ENCODE results near the gene EIF4E1B.

The EIF4E1B gene

DNA sequence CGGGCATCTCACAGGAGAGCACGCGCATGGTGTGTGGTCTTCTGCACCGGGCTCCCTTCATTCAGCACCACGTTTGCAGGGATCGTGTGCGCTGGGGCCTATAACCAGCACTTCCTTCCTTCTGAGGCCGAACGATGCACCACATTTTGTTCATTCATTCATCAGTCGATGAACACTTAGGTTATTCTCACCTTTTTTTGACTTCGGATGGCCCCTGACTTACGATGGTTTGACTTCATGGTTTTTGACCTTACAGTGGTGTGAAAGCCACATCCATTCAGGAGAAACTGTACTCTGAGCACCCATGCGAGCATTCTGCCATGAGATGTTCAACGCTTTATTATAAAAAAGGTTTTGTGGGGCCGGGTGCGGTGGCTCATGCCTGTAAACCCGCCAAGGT is 44.3 kb downstream of the EIF4E1B start:
- TF ChIP-seq TAF1 (IDR thresholded peaks at IDR 0.05; ENCODE audit: borderline replicate concordance, low read depth, low read length) = no peak
- TF ChIP-seq POLR2A (IDR thresholded peaks at IDR 0.05; ENCODE audit: low read depth, low read length) = no peak
- TF ChIP-seq POLR2AphosphoS5 (IDR thresholded peaks at IDR 0.05; ENCODE audit: low read depth, low read length) = no peak
- no peak for FAIRE-seq

DNA sequence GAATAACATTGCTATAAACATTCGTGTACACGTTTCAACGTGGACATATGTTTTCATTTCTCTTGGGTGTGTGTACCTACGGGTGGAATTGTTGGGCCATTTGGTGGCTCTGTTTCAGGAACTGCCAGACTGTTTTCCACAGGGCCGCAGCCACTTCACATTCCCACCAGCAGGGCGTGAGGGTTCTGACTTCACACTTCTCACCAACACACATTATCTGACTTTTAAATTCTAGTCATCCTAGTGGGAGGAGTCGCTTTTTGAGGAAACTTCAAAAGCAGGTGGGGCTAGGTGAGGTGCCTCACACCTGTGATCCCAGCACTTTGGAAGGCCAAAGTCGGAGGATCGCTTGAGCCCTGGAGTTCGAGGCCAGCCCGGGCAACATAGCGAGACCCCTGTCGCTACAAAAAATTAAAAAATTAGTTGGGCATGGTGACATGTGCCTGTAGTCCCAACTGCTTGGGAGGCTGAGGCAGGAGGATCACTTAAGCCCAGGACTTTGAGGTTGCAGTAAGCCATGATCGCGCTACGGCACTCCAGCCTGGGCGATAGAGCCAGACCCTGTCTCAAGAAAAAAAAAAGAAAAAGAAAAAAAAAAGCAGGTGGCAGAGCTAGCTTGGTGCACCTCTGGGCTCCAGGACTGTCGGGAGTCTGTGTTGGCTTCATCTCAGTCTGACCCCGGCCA is 45.3 kb downstream of the EIF4E1B start:
- DNase-seq (ENCODE audit: insufficient read length) = no peak
- TF ChIP-seq POLR2A (IDR thresholded peaks at IDR 0.05; ENCODE audit: low read depth, low read length) (no peak), TAF1 (IDR thresholded peaks at IDR 0.05; ENCODE audit: borderline replicate concordance, low read depth, low read length) (no peak), POLR2AphosphoS5 (IDR thresholded peaks at IDR 0.05; ENCODE audit: low read depth, low read length) (no peak)
- FAIRE-seq = no peak

More for the DNA sequence above, 44.3 kb downstream of the EIF4E1B start:
- DNase-seq (ENCODE audit: insufficient read length) = no peak

DNA sequence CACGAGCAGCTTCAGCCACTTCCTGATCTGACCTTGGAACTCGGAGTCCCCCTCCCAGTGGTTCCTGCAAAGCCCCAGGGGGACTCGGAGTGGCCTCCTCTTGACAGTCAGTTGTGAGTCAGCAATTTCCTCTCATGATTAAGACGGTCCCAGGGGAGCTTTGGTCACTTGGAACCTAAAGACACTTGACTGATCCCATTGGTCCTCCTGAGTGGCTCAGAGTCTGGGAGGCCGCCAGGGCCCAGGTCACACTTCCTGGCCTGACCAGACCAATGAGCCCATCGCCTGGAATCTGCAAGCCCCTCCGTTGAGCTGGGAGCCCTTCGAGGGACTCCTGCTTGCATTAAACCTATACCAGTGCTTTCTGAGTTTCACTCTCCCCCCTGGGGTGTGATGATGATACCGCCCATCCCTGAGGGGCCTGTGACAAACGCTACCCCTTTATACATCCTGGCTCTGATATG is 45.9 kb downstream of the EIF4E1B start:
- FAIRE-seq (no peak), DNase-seq (ENCODE audit: insufficient read length) (no peak)
- TF ChIP-seq POLR2AphosphoS5 (IDR thresholded peaks at IDR 0.05; ENCODE audit: low read depth, low read length) (no peak), TAF1 (IDR thresholded peaks at IDR 0.05; ENCODE audit: borderline replicate concordance, low read depth, low read length) (no peak), POLR2A (IDR thresholded peaks at IDR 0.05; ENCODE audit: low read depth, low read length) (no peak)

DNA sequence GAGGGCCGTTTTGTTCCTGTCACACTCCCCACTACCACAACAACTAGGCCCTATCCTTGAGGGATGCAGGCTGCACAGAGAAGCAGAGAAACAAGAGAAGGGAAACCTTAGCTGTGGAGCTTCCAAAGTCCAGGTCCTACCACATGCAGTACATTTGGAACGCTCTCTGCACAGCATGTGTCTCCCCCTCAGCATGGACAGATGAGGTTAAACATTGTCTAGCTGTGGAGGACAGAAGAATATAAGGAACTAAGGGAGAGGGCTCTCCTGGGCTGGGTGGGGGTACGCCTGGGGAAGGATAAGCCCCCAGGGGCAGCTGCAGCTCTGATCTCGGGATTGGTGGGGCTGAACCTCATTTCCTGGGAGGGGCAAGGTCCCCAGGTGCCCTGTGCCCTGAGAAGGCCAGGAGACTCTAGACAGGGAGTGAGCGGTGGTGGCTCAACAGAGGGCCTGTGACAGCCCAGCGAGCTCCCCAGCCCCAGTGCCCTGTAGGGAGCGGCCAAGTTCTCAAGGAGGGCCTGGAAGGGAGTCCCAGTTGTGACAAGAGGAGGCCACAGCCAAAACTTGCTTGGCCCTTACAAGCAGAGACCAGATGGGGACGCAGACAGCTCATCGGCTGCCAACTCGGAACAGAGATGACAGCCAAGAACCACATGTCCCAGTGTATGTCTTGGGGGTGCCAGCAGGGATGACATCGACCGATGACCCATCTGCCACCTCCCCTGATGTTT is 46.9 kb downstream of the EIF4E1B start:
- TF ChIP-seq TAF1 (IDR thresholded peaks at IDR 0.05; ENCODE audit: borderline replicate concordance, low read depth, low read length) (no peak), POLR2A (IDR thresholded peaks at IDR 0.05; ENCODE audit: low read depth, low read length) (no peak), POLR2AphosphoS5 (IDR thresholded peaks at IDR 0.05; ENCODE audit: low read depth, low read length) (no peak)
- FAIRE-seq = peak; percentile 40
- no peak for DNase-seq (ENCODE audit: insufficient read length)

DNA sequence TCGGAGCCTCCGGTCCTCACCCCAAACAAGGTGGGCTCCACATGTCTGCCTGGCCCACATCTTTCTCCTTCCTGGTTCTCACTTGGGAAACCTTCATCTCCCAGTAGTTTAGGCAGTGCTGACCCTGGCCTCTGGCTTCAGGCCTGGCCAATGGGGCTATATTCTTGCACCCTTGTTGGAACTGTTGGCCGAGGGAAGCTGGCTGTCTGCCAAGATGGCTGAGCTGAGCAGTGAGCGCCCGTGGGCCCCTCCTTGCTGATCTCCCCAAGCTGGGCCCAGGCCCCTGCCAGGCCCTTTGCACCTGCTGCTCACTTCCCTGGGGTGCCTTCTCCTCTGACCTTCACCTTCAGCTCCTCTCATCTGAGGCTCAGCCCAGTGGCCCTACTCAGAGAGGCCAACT is 48.1 kb downstream of the EIF4E1B start:
- FAIRE-seq (no peak), DNase-seq (ENCODE audit: insufficient read length) (no peak)
- TF ChIP-seq TAF1 (IDR thresholded peaks at IDR 0.05; ENCODE audit: borderline replicate concordance, low read depth, low read length) = no peak
- TF ChIP-seq POLR2AphosphoS5 (IDR thresholded peaks at IDR 0.05; ENCODE audit: low read depth, low read length) = no peak
- TF ChIP-seq POLR2A (IDR thresholded peaks at IDR 0.05; ENCODE audit: low read depth, low read length) = no peak

DNA sequence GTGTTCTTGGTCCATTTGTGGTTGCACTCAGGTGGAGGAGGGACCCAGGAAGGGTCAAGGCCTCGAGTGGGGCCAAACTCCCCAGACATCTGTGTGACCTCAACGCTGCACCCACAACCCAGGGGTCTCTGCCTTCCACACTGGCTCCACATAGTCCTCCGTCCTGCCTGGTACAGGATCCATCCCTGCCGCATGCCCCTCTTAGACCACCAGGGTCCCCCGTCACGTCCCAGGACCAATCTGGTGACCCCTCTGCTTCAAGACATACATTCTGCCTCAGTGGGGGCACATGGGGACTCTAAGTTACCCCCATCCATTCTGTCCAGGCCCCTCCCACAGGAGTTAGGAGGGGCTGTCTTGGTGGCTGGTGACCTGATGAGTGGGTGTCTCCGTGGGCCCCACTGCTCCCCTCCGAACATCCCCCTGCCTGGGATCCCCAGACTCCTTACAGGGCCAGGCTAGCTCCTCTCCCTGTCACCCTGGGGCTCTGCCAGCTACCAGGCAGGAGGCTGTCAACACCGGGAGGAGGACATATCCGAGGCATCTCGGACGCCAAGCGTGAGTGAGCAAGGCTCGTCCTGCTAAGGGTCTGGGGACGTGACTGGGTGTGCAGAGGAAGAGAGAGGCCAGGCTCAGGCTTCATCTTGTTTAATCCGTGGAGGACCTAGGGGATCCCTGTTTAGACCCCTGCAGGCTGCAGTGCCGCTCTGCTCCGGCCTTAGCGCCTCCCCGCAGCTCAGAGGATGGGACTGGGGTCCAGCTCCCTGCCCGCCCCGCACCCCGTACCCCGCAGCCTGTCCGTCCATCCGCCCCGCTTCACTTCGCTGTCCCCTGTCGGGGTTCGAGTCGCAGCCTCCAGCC is 49.1 kb downstream of the EIF4E1B start:
- FAIRE-seq (no peak), DNase-seq (ENCODE audit: insufficient read length) (no peak)
- TF ChIP-seq TAF1 (IDR thresholded peaks at IDR 0.05; ENCODE audit: borderline replicate concordance, low read depth, low read length) (no peak), POLR2AphosphoS5 (IDR thresholded peaks at IDR 0.05; ENCODE audit: low read depth, low read length) (no peak), POLR2A (IDR thresholded peaks at IDR 0.05; ENCODE audit: low read depth, low read length) (no peak)

DNA sequence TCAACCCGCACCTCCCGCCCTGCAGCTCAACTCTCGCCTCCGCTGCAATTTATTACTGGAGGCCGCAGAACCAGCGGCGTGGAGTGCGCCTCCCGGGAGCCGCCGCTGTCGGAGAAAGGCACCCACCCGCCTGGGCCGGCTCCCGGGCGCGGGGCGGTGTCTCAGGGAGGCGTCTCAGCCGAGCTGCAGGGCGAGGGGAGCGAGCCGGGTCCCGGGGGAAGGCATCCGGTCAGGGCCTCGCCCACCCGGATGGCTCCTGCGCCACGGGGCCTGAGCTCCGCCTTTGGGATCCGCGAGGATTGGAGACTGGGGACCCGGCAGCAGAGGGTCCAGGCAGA is 49.7 kb downstream of the EIF4E1B start:
- no peak for TF ChIP-seq TAF1 (IDR thresholded peaks at IDR 0.05; ENCODE audit: borderline replicate concordance, low read depth, low read length)
- TF ChIP-seq POLR2A (IDR thresholded peaks at IDR 0.05; ENCODE audit: low read depth, low read length) = no peak
- no peak for TF ChIP-seq POLR2AphosphoS5 (IDR thresholded peaks at IDR 0.05; ENCODE audit: low read depth, low read length)
- FAIRE-seq = no peak
- no peak for DNase-seq (ENCODE audit: insufficient read length)

DNA sequence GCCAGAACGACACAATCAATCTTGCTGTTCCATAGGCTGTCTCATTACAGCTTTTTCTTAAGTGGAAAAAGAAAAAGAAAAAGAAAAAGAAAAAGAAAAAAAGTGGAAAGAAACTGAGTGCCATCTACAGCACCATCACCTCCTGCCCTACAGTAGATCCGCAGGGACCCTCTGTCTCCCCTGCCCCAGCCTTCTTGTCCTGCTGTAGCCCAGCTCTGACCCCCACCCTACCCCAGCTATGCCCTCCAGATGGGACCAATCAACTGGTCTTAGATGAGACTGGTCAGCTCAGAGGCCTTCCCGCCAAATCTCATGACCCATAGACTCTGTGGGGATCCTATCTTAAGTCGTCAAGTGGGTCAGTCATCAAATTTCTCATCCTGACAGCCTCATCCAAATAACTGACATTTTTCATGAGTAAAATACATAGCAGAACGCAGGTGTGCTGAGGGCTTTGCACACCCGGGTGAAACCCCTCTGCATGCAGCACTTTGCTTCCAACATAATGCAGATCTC is 51.6 kb downstream of the EIF4E1B start:
- DNase-seq (ENCODE audit: insufficient read length) (no peak), FAIRE-seq (no peak)
- TF ChIP-seq POLR2AphosphoS5 (IDR thresholded peaks at IDR 0.05; ENCODE audit: low read depth, low read length) = no peak
- TF ChIP-seq TAF1 (IDR thresholded peaks at IDR 0.05; ENCODE audit: borderline replicate concordance, low read depth, low read length) = no peak
- TF ChIP-seq POLR2A (IDR thresholded peaks at IDR 0.05; ENCODE audit: low read depth, low read length) = no peak

DNA sequence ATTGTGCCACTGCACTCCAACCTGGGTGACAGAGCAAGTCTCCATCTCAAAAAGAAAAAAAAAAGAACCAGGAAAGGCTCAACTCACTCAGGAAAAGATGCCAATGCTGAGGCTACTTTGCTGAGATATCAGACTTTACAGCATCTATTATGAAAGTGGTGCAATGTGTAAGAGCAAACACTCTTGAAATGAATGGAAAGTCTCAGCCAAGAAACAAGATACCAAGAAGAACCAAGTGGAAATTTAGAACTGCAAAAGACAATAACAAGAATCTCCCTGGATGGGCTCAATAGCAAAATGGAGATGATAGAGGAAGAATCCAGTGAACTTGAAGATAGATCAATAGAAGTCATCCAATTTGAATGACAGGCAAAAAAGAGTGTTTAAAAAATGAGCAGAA is 54.5 kb downstream of the EIF4E1B start:
- DNase-seq (ENCODE audit: insufficient read length) = no peak
- FAIRE-seq = no peak
- TF ChIP-seq POLR2A (IDR thresholded peaks at IDR 0.05; ENCODE audit: low read depth, low read length) (no peak), POLR2AphosphoS5 (IDR thresholded peaks at IDR 0.05; ENCODE audit: low read depth, low read length) (no peak), TAF1 (IDR thresholded peaks at IDR 0.05; ENCODE audit: borderline replicate concordance, low read depth, low read length) (no peak)

DNA sequence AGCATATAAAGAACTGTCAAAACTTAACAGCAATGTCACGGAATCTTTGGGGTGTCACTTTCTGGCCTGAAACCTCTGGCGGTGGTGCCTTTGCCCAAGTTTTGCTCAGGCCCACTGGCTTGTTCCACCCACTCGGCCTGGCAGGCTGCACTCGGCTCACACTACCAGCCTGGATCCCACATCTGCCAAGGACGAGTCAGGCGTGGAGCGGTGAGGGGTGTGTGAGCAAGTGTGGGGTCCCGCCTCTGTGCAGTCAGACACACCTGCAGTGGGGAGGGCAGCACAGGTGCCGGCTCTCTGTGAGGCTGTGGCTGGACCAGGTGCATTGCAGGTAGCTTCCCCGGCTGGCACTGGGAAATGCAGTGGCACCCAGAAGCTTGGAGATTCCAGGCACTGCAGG is 56.8 kb downstream of the EIF4E1B start:
- FAIRE-seq (no peak), DNase-seq (ENCODE audit: insufficient read length) (no peak)
- TF ChIP-seq POLR2A (IDR thresholded peaks at IDR 0.05; ENCODE audit: low read depth, low read length) (no peak), TAF1 (IDR thresholded peaks at IDR 0.05; ENCODE audit: borderline replicate concordance, low read depth, low read length) (no peak), POLR2AphosphoS5 (IDR thresholded peaks at IDR 0.05; ENCODE audit: low read depth, low read length) (no peak)

DNA sequence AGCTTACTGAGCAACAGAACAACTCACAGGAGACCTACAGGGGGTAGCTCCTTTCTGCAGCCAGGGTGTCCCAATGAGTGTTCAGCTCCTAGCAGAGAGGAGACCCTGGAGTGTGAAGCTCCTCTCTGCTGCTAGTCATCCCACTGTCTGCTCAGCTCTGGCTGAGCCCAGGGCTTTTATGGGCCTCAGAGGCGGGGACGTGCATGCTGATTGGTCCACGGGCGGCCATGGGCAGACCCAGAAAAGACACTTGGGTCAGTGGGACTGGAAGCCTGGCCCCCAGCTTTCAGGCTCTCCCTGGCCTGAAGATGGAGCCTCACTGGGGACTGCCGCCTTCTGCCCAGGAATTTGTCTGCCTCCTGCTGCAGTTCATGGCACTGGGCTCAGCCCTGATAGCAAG is 57.4 kb downstream of the EIF4E1B start:
- FAIRE-seq (no peak), DNase-seq (ENCODE audit: insufficient read length) (no peak)
- TF ChIP-seq TAF1 (IDR thresholded peaks at IDR 0.05; ENCODE audit: borderline replicate concordance, low read depth, low read length) (no peak), POLR2AphosphoS5 (IDR thresholded peaks at IDR 0.05; ENCODE audit: low read depth, low read length) (no peak), POLR2A (IDR thresholded peaks at IDR 0.05; ENCODE audit: low read depth, low read length) (no peak)

Data from GM12892 (cell line).